SK-N-SH treated with all-trans-retinoic acid at 6 μM for 48 hours (cell line): Measurements from ENCODE around the gene FBXL13.

Source experiments
- ISL1 ChIP-seq: fragments of 250-450 bp; sonication (Bioruptor Pico); IDR thresholded peaks from 2 replicates; pipeline ENCODE4 v2.1.2; 2022; ENCODE audit warnings: mild to moderate bottlenecking, moderate library complexity
- RARB ChIP-seq: fragments of 250-450 bp; sonication (Bioruptor Pico); IDR thresholded peaks from 2 replicates; pipeline ENCODE4 v1.8.0; 2021; ENCODE audit warnings: mild to moderate bottlenecking, moderate library complexity
- TCF4 ChIP-seq: fragments of 250-450 bp; sonication (Bioruptor Pico); IDR thresholded peaks from 2 replicates; pipeline ENCODE4 v1.8.0; 2021; ENCODE audit warnings: mild to moderate bottlenecking, moderate library complexity, borderline replicate concordance
- TOX ChIP-seq: fragments of 250-450 bp; sonication (Bioruptor Pico); IDR thresholded peaks from 2 replicates; pipeline ENCODE4 v1.8.0; 2021; ENCODE audit warnings: mild to moderate bottlenecking, moderate library complexity, borderline replicate concordance
- ZFP3 ChIP-seq: fragments of 250-450 bp; sonication (Bioruptor Pico); IDR thresholded peaks from 2 replicates; pipeline ENCODE4 v1.5.0; 2020; ENCODE audit warnings: mild to moderate bottlenecking, moderate library complexity
- ZFP30 ChIP-seq: fragments of 450-650 bp; formaldehyde crosslinking; IDR thresholded peaks from 2 replicates; pipeline ENCODE4 v1.5.0; 2022; ENCODE audit warnings: mild to moderate bottlenecking, moderate library complexity
- ZNF70 ChIP-seq: fragments of 450-650 bp; formaldehyde crosslinking; IDR thresholded peaks from 2 replicates; pipeline ENCODE4 v1.5.0; 2020; ENCODE audit warnings: mild to moderate bottlenecking, moderate library complexity
- TF ChIP-seq, protein P1 (sequence below): fragments of 250-450 bp; sonication (Bioruptor Pico); IDR thresholded peaks from 2 replicates; pipeline ENCODE4 v1.5.1; 2021; ENCODE audit warnings: mild to moderate bottlenecking, moderate library complexity
- TF ChIP-seq, protein P2 (sequence below): fragments of 250-450 bp; sonication (Bioruptor Pico); IDR thresholded peaks from 2 replicates; pipeline ENCODE4 v1.5.0; 2020; ENCODE audit warnings: mild to moderate bottlenecking, moderate library complexity
- TF ChIP-seq, protein P3 (sequence below): fragments of 250-450 bp; sonication (Bioruptor Pico); IDR thresholded peaks from 2 replicates; pipeline ENCODE4 v1.5.1; 2020; ENCODE audit warnings: low read depth, mild to moderate bottlenecking, moderate library complexity
- TF ChIP-seq, protein P4 (sequence below): fragments of 250-450 bp; sonication (Bioruptor Pico); IDR thresholded peaks from 2 replicates; pipeline ENCODE4 v1.8.0; 2020; ENCODE audit warnings: mild to moderate bottlenecking, moderate library complexity, borderline replicate concordance

DNA sequence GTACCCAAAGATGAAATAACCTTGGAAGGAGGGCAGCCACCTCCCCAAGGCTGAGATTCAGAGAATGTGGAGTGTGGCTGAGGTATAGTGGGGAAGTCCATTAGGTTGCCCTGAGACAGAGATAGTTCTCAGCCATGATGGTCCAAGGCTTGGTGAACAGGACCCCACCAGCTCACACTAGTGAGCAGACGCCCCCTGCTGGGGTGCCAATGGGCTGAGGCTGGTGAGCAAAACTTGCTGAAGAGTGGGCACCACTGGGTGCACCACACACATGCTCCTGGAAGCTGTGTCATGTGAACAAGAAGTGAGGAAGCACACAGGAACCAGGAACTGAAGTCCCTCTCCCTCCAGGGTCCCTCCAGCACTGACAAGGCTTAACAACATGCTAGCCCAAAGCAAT is 8.9 kb downstream of the FBXL13 start:
- no peak for TF ChIP-seq TCF4 (CRISPR knock-in tag)
- TF ChIP-seq, protein P1, sequence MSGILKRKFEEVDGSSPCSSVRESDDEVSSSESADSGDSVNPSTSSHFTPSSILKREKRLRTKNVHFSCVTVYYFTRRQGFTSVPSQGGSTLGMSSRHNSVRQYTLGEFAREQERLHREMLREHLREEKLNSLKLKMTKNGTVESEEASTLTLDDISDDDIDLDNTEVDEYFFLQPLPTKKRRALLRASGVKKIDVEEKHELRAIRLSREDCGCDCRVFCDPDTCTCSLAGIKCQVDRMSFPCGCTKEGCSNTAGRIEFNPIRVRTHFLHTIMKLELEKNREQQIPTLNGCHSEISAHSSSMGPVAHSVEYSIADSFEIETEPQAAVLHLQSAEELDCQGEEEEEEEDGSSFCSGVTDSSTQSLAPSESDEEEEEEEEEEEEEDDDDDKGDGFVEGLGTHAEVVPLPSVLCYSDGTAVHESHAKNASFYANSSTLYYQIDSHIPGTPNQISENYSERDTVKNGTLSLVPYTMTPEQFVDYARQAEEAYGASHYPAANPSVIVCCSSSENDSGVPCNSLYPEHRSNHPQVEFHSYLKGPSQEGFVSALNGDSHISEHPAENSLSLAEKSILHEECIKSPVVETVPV (CRISPR knock-in tag): no peak
- no peak for TF ChIP-seq ZFP30 (CRISPR knock-in tag)
- TF ChIP-seq RARB (CRISPR knock-in tag): no peak
- TF ChIP-seq, protein P2, sequence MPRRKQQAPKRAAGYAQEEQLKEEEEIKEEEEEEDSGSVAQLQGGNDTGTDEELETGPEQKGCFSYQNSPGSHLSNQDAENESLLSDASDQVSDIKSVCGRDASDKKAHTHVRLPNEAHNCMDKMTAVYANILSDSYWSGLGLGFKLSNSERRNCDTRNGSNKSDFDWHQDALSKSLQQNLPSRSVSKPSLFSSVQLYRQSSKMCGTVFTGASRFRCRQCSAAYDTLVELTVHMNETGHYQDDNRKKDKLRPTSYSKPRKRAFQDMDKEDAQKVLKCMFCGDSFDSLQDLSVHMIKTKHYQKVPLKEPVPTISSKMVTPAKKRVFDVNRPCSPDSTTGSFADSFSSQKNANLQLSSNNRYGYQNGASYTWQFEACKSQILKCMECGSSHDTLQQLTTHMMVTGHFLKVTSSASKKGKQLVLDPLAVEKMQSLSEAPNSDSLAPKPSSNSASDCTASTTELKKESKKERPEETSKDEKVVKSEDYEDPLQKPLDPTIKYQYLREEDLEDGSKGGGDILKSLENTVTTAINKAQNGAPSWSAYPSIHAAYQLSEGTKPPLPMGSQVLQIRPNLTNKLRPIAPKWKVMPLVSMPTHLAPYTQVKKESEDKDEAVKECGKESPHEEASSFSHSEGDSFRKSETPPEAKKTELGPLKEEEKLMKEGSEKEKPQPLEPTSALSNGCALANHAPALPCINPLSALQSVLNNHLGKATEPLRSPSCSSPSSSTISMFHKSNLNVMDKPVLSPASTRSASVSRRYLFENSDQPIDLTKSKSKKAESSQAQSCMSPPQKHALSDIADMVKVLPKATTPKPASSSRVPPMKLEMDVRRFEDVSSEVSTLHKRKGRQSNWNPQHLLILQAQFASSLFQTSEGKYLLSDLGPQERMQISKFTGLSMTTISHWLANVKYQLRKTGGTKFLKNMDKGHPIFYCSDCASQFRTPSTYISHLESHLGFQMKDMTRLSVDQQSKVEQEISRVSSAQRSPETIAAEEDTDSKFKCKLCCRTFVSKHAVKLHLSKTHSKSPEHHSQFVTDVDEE (CRISPR knock-in tag): no peak
- TF ChIP-seq, protein P3, sequence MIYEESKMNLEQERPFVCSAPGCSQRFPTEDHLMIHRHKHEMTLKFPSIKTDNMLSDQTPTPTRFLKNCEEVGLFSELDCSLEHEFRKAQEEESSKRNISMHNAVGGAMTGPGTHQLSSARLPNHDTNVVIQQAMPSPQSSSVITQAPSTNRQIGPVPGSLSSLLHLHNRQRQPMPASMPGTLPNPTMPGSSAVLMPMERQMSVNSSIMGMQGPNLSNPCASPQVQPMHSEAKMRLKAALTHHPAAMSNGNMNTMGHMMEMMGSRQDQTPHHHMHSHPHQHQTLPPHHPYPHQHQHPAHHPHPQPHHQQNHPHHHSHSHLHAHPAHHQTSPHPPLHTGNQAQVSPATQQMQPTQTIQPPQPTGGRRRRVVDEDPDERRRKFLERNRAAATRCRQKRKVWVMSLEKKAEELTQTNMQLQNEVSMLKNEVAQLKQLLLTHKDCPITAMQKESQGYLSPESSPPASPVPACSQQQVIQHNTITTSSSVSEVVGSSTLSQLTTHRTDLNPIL (CRISPR knock-in tag): no peak
- TF ChIP-seq TOX (CRISPR knock-in tag): no peak
- no peak for TF ChIP-seq ISL1 (CRISPR knock-in tag)
- TF ChIP-seq, protein P4, sequence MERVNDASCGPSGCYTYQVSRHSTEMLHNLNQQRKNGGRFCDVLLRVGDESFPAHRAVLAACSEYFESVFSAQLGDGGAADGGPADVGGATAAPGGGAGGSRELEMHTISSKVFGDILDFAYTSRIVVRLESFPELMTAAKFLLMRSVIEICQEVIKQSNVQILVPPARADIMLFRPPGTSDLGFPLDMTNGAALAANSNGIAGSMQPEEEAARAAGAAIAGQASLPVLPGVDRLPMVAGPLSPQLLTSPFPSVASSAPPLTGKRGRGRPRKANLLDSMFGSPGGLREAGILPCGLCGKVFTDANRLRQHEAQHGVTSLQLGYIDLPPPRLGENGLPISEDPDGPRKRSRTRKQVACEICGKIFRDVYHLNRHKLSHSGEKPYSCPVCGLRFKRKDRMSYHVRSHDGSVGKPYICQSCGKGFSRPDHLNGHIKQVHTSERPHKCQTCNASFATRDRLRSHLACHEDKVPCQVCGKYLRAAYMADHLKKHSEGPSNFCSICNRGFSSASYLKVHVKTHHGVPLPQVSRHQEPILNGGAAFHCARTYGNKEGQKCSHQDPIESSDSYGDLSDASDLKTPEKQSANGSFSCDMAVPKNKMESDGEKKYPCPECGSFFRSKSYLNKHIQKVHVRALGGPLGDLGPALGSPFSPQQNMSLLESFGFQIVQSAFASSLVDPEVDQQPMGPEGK (CRISPR knock-in tag): no peak
- no peak for TF ChIP-seq ZFP3 (CRISPR knock-in tag)
- TF ChIP-seq ZNF70: no peak
